ENCODE measurements around the gene NAA80. TPM values are rescaled to one million over a fixed set of nuclear protein-coding genes. Genes with fewer than 3 reads are reported as not detected.

NAA80 gene
- total and polyA plus RNA-seq, 2 donors (not counting 3 experiments of a cell fraction or from before 2014, with no cell fraction given), result 9.0 to 13.1 TPM

GRCh38 chr3:50270422-50271224 is 28.6 kb downstream of the NAA80 start:
- ChIA-PET POLR2A (interaction anchor here (0.6 to 1.6 kb wide), 2 partner anchors 24 to 71 kb away, joined by 3 read pairs; no protein-coding TSS in a partner anchor), CTCF (interaction anchor here (0.6 to 4.7 kb wide), 8 partner anchors 24 to 76 kb away, joined by 3 to 53 read pairs (median 6); no protein-coding TSS in a partner anchor)
- H3K9me3 ChIP-seq (replicated peaks; ENCODE audit: control insufficient read depth, insufficient read depth, low read length), result no peaks in the 10 kb centered on the region
- intact Hi-C loops (cut with micrococcal nuclease) (loop anchor here (2.0 kb wide), 1 partner anchor 16 kb away; no protein-coding TSS in a partner anchor), dilution Hi-C loops (cut with MboI; ENCODE audit: extremely low pct_ligation_motif_present, low sequenced_read_pairs) (no loop called here)
- TF ChIP-seq POLR2AphosphoS5 (IDR thresholded peaks at IDR 0.05; ENCODE audit: insufficient read depth, low read depth, low read length) (no peak), POLR2A (IDR thresholded peaks at IDR 0.05; ENCODE audit: low read depth, low read length) (no peak), EZH2 (IDR thresholded peaks at IDR 0.05; ENCODE audit: borderline replicate concordance, low read depth, low read length, severe bottlenecking) (no peak), GATA2 (IDR thresholded peaks at IDR 0.05; ENCODE audit: insufficient read depth, insufficient read length, low read depth, low read length) (no peak), JUN (IDR thresholded peaks at IDR 0.05; ENCODE audit: borderline replicate concordance, insufficient read depth, insufficient read length, low read depth) (no peak), FOS (IDR thresholded peaks at IDR 0.05; ENCODE audit: borderline replicate concordance, insufficient read depth, low read length) (no peak), MYC (IDR thresholded peaks at IDR 0.05; ENCODE audit: low read depth, low read length) (no peak)
- TF ChIP-seq, protein P1, sequence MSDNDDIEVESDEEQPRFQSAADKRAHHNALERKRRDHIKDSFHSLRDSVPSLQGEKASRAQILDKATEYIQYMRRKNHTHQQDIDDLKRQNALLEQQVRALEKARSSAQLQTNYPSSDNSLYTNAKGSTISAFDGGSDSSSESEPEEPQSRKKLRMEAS (IDR thresholded peaks at IDR 0.05; ENCODE audit: insufficient read depth, insufficient read length), result no peak
- TF ChIP-seq, protein P2, sequence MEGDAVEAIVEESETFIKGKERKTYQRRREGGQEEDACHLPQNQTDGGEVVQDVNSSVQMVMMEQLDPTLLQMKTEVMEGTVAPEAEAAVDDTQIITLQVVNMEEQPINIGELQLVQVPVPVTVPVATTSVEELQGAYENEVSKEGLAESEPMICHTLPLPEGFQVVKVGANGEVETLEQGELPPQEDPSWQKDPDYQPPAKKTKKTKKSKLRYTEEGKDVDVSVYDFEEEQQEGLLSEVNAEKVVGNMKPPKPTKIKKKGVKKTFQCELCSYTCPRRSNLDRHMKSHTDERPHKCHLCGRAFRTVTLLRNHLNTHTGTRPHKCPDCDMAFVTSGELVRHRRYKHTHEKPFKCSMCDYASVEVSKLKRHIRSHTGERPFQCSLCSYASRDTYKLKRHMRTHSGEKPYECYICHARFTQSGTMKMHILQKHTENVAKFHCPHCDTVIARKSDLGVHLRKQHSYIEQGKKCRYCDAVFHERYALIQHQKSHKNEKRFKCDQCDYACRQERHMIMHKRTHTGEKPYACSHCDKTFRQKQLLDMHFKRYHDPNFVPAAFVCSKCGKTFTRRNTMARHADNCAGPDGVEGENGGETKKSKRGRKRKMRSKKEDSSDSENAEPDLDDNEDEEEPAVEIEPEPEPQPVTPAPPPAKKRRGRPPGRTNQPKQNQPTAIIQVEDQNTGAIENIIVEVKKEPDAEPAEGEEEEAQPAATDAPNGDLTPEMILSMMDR (IDR thresholded peaks at IDR 0.05; ENCODE audit: extremely low read depth in 1 of 2, insufficient read depth in 1 of 2, low read depth in 1 of 2, low read length in 2 of 2), result no peak
- no peak overlapping the region for H3K27ac ChIP-seq (ENCODE audit: insufficient read depth, low read depth, low read length)
- no peaks in the 10 kb centered on the region for H3K79me2 ChIP-seq (ENCODE audit: control insufficient read depth, insufficient read depth, low read length)
- no peak overlapping the region for H2AFZ ChIP-seq (ENCODE audit: low read depth, low read length)
- no TSS peak for BruUV-seq (replicated peaks)
- no peaks in the 10 kb centered on the region for H3K9me1 ChIP-seq (replicated peaks; ENCODE audit: control insufficient read depth, extremely low read depth, insufficient read depth, low read length)
- no peak for FAIRE-seq
- no peak overlapping the region for H3K4me2 ChIP-seq (ENCODE audit: insufficient read depth, low read length)
- DNase-seq (ENCODE audit: low read depth, low spot score), result no peak
- H3K4me3 ChIP-seq (replicated peaks in 1 of 3; ENCODE audit: insufficient read depth in 1 of 3, low read depth in 1 of 3, low read length in 3 of 3), result no peak overlapping the region
- no peaks in the 10 kb centered on the region for H3K36me3 ChIP-seq (ENCODE audit: control insufficient read depth in 2 of 2, extremely low read depth in 1 of 2, insufficient read depth in 2 of 2, low read length in 2 of 2)
- peaks cover 2% of the 10 kb centered on the region for H3K4me1 ChIP-seq (ENCODE audit: control insufficient read depth, extremely low read depth, insufficient read depth, low read length)
- no peak overlapping the region for H3K9ac ChIP-seq (replicated peaks; ENCODE audit: extremely low read depth, insufficient read depth, low read length)
- H4K20me1 ChIP-seq (replicated peaks; ENCODE audit: control insufficient read depth, extremely low read depth, insufficient read depth, low read length), result no peaks in the 10 kb centered on the region
- H3K27me3 ChIP-seq (ENCODE audit: control insufficient read depth in 2 of 2, insufficient read depth in 2 of 2, low read length in 2 of 2), result peaks cover 12 to 14% of the 10 kb centered on the region in 2 experiments

Measured in endothelial cell of umbilical vein (primary cell).